ENCODE results near the gene KCNIP4.
"Not testable (repeated sequence)": the region's sequence is repeated elsewhere in the genome, so short reads cannot be mapped to it uniquely, and the experiment has no call there.

KCNIP4 gene

DNA sequence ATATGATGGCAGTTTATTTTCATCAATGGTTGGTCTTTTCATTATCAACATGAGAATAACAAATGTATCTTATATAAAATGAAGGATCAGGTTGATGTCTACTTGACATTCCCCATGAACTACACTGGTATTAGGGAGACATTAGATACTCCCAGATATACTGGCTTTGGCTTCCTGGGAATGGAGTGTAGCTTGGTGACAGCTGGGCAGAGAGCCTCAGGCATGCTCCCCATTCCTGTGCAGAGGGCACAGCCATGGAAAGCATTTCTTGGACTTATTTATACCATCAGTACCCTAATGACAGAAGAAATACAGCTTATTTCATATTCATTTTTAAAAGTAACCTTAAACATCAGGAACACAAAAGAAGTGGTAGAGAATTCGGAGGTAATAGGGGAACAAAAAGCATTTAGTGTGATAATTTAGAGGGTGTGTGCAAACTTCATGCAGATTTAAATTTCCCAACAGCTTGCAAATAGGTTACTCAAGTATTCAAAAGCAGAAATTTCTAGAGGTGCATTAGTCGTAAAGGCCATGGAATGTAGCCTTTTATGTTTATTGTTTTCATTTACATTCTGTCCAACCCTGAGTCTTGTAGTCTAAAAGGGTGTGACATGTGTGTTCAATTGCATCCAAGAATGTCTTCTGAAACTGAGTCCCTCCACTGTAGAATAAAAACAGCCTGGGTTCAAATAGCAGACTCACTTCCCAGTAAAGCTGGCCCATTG lies 573.8 kb downstream of the KCNIP4 start:
- DNase-seq (ENCODE audit: low read depth, low spot score) = no peak

DNA sequence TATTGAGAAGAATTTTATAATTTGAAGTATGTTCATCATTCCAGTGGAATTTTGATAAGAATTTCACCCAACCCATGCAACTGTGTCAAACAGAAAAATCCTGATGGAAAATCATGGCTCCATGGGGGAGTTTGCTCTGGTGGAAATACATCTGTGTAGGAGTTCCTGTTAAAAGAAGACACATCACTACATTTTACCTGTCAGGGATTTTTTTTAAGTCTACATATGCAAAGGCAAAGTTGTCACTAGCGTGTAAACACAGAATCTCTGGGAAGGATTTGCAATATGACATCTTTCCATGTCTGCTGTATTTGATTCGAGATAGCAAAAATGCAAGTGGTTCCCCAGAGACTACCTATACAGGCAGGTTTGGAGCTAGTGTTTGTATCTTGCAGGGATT lies 581.0 kb downstream of the KCNIP4 start:
- no peak for DNase-seq (ENCODE audit: low read depth, low spot score)

DNA sequence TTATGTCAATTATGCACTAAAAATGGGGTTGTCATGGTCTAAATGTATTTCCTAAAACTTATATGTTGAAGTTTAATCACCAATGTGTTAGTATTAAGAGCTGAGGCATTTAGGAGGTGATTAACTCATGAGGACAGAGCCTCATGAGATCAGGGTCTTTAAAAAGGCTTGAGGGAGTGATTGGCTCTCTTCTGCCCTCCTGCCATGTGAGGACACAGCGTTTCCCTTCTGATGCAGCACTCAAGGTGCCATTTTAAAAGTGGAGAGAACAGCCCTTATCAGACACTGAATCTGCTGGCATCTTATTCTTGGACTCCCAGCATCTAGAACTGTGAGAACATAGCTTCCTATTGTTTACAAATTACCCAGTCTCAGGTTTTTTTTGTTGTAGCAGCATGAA lies 581.7 kb downstream of the KCNIP4 start:
- DNase-seq (ENCODE audit: low read depth, low spot score) = no peak

DNA sequence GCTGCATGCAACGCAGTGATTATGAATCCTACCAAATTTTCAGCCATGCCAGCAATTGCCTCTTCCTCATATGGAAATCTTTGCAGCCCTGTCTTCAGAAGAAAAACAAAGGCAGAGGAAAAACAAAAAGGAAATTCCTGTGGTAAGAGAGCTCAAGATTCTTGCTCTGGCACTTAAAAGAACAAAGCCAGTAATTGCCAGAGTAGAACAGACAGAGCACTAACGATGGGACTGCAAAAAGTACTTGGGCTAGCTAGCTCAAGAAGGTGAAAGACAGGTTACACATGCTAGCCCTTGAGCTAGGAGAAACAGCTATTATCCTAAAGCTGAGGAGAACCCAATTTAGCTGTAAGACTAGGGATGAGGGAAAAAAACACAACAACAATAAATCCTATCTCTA lies 582.3 kb downstream of the KCNIP4 start:
- DNase-seq (ENCODE audit: low read depth, low spot score) = no peak

- no peak for DNase-seq (ENCODE audit: low read depth, low spot score)
Measured at GRCh38 chr4:21363701-21364100, 584.9 kb downstream of the KCNIP4 start.

DNA sequence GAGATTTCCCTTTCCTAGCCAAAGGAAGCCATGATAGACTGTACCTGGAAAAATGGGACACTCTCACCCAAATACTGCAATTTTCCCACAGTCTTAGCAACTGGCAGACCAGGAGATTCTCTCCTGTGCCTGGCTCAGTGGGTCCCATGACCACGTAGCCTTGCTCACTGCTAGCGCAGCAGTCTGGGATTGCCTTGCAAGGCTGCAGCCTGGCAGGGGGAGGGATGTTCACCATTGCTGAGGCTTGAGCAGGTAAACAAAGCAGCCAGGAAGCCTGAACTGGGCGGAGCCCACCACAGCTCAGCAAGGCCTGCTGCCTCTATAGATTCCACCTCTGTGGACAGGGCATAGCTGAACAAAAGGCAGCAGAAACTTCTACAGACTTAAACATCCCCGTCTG lies 596.2 kb downstream of the KCNIP4 start:
- not testable (repeated sequence) for DNase-seq (ENCODE audit: low read depth, low spot score)

GRCh38 chr4:21347142-21347541 lies 601.4 kb downstream of the KCNIP4 start:
- DNase-seq (ENCODE audit: low read depth, low spot score) = no peak

- DNase-seq (ENCODE audit: low read depth, low spot score) = no peak
Measured at GRCh38 chr4:21327976-21328700, 620.4 kb downstream of the KCNIP4 start.

DNA sequence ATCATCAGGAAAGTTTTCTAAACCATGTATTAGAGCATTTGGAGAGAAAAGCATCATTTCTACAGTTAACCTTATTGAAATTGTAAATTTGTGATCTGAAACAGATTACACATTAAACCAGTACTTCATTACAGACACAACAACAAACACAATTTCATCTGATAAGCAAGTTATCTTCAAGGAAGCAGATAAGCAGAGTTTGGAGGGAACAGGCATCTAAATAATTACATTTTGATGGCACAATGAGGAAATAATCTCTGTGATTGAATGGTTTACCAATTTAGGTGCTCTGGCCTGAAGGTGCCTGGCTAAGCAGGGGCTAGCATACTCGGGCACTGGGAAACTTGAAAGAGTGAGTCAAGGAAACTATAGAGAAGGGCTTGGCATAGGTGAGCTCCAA lies 628.5 kb downstream of the KCNIP4 start:
- DNase-seq (ENCODE audit: low read depth, low spot score) = no peak

- DNase-seq (ENCODE audit: low read depth, low spot score) = no peak
Measured at GRCh38 chr4:21307709-21308108, 640.9 kb downstream of the KCNIP4 start.

- no peak for DNase-seq (ENCODE audit: low read depth, low spot score)
Measured at GRCh38 chr4:21304540-21304887, 644.1 kb downstream of the KCNIP4 start.

- DNase-seq (ENCODE audit: low read depth, low spot score) = no peak
Measured at GRCh38 chr4:21290562-21290961, 658.0 kb downstream of the KCNIP4 start.

GRCh38 chr4:21276046-21276445 lies 672.5 kb downstream of the KCNIP4 start:
- no peak for DNase-seq (ENCODE audit: low read depth, low spot score)

- no peak for DNase-seq (ENCODE audit: low read depth, low spot score)
Measured at GRCh38 chr4:21271439-21272052, 677.0 kb downstream of the KCNIP4 start.

DNA sequence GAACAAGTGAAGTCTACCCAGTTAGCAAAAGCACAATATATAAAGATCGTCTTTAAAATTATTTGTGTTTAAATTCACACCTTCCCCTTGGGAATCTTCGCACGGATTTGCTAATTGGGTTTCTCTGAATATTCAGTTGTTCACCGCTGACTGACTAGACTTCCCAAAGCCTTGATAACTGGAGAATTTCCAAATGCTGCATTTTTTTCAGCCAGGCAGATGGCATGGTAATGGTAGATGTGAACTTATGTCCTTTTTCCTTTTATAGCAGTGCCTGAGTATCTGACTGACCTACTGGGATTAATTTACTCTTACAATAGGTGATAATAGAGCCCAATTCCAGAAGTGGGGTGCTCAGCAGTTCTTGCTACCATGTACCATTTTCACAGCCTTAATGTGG lies 700.2 kb downstream of the KCNIP4 start:
- no peak for DNase-seq (ENCODE audit: low read depth, low spot score)

GRCh38 chr4:21242163-21242562 lies 706.4 kb downstream of the KCNIP4 start:
- no peak for DNase-seq (ENCODE audit: low read depth, low spot score)

DNA sequence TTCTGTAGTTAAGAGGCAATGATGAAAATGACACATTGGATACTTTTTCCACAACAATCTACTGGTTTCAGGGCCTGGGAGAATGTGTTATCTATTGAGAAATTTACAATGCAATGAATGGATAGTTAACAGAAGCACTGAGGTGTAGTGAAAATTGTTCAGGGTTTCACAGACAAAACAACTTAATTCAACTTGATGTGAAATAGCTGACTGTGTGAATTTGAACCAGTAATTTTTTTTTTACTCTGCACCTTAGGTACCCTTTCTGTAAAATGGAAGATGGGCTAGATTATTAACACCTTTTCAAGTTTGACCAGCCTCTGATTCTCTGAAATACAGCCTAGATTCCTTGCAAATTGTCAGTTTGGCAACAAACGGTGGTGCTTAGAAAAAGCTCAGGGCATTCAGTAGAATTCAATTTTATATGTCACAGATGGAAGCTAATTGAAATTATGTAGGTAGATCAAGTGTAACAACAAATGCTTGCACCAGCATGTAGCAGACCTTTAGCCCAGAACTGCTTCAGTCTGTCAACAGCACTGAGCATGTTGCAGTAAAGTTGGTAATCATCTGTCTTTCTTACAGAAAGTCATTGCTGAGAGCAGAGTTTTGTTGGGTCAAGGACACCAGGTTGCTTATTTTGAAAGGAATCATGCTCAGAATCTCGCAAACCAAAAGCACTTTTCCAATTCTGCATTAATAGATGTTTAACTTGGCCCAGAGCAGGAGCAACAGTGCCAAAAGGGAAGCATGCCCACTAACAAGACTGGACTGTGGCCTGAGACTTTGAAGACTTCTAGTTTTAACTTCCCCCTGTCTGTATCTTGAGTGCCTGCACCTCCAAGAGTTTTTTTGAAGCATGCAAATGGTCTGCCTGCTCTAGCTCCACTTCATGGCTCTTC lies 721.7 kb downstream of the KCNIP4 start:
- DNase-seq (ENCODE audit: low read depth, low spot score) = no peak

DNA sequence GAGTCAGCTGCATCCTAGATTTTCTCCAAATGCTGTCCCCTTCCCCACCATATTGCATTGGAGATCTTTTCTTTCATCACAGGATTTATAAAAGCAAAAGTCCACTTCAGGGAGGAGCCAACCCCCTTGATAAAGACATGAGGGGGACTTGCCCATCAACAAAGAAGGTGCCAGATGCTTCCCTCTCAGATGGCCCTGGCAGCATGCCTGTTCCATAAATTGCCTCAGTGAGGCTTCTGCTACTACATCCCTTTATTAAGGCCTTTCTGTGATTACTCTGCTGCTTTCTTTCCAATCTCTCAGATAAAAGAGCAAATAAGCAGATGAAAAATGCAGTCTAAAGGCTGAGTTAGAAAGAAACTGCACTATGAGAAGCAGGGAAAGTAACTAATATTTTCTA lies 736.7 kb downstream of the KCNIP4 start:
- DNase-seq (ENCODE audit: low read depth, low spot score) = no peak

- DNase-seq (ENCODE audit: low read depth, low spot score) = no peak
Measured at GRCh38 chr4:21209860-21210259, 738.7 kb downstream of the KCNIP4 start.

- DNase-seq (ENCODE audit: low read depth, low spot score) = no peak
Measured at GRCh38 chr4:21205821-21206531, 742.6 kb downstream of the KCNIP4 start.

- no peak for DNase-seq (ENCODE audit: low read depth, low spot score)
Measured at GRCh38 chr4:21203416-21203815, 745.2 kb downstream of the KCNIP4 start.
